Glomerular visceral epithelial cell (primary cell): Measurements from ENCODE around the gene LRRC25.
"Not testable (repeated sequence)": the region's sequence is repeated elsewhere in the genome, so short reads cannot be mapped to it uniquely, and the experiment has no call there.

Source experiments
- DNase-seq: peaks from one replicate; pipeline ENCODE4 v3.0.0-alpha.2; 2016; ENCODE audit errors: extremely low spot score

The LRRC25 gene

DNA sequence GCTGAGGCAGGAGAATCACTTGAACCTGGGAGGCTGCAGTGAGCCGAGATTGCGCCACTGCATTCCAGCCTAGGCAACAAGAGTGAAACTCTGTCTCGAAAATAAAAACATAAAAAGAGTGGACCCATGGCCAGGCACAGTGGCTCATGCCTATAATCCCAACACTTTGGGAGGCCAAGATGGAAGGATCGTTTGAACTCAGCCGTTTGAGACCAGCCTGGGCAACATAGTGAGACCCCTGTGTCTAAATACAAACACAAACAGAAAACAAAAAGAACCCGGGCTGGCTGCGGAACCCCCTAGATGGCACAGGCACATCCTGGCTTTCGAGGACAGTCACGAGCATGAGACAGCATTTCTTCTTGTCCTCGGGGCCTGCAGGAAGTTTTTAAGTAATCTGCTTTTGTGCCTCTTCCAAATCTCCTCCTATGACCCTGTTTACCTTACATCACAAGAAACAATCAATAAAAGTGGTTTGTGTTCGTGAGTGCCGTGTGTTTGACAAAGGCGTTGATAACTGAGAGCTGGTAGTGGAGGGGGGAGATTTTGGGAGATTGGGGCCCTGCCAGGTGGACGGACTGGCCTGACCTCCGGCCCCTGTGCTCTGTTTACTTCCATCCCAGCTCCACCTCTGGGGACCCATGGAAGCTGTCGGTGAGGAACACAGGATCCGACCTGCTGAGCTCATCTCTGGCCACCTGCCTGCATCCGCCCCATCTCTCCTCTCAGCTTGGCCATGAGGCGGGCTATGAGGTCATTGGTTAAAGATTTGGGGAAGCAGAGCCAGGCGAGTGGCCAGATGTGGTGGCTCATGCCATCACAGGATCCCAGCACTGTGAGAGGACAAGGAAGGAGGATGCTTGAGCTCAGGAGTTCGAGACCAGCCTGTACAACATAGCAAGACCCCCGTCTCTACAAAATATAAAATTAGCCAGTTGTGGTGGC, 17.3 kb downstream of the LRRC25 start:
- peak; percentile 95 for DNase-seq

DNA sequence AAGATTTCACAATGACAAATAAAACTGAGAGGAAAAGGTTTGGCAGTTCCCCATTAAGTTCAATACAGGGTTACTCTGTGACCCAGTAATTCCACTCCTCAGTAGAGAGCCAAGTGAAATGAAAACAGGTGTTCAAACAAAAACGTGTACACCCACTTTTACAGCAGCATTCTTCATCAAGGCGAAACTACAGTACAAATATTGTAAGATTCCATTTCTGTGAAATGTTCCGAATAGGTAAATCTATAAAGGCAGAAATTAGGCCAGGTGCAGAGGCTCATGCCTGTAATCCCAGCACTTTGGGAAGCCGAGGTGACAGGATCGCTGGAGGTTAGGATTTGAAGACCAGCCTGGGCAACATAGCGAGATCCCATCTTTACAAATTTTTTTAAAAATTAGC, 20.4 kb downstream of the LRRC25 start:
- DNase-seq, result no peak

DNA sequence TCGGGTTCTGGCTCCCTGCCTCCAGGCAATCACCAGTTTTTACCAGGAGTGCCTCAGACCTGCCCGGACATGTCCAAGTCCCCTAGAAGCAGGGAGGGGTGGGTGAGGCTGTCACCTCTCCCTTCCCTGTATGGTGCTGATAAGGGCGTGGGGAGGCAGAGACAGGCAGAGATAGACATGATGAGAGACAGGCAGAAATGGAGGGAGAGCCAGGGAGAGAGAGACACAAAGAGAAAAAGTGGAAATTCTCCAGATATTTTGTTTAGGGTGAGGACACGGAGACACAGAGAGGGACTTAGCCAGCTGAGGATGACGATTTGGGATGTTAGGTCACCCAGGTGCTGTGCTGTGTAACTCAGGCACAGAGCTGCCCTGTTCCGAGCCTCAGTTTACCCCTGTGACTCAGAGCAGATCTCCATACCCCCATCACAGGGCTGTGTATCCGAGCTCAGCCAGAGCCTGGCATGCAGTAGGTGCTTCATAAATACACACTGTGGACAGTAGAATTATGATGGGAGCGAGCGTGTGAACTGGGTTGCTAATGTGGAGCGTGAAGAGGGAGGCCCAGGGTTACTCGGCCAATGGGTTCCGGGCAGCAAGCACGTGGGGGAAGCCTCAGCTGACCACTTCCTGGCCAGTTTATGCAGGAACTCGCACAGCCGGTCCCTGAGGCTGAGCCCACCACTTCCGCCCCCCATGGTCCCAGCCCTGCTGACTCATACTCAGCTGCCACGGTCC, 23.4 kb downstream of the LRRC25 start:
- DNase-seq, result peak; percentile 99

GRCh38 chr19:18373407-18373891, 24.0 kb downstream of the LRRC25 start:
- DNase-seq, result no peak

DNA sequence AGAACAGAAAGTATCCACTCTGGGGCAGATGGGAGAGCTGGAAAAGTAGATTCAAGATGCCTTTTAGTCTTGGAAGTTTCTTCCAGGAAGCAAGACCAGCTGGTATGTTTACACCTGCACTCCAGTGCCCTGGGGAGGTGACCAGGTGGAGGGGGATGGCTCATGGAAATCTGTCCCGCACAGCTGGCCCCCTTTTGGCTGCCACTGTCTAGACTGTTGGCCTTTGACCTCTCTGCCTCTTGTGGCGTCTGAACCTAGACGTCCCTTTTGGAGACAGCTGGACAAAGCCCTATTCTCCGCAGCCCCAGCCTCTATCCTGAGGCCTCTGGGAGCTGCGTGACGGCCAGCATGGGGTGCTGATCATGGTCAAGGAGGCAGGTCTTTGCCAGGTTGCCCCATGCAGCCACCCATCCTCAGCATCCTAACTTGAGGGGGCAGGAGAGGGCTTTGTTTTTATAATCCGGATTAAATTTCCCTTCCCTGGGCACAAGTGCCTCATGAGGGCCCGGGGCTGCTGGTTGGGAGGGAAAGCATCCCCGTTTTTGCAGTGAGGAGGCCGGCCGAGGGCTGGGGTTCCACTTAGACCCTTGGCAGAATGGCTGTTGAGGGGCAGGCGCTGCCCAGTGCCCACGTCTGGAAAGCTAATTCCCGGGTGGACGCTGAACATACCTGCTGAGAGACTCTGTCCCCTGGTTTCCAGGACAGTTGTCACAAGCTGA, 28.8 kb downstream of the LRRC25 start:
- DNase-seq, result no peak

DNA sequence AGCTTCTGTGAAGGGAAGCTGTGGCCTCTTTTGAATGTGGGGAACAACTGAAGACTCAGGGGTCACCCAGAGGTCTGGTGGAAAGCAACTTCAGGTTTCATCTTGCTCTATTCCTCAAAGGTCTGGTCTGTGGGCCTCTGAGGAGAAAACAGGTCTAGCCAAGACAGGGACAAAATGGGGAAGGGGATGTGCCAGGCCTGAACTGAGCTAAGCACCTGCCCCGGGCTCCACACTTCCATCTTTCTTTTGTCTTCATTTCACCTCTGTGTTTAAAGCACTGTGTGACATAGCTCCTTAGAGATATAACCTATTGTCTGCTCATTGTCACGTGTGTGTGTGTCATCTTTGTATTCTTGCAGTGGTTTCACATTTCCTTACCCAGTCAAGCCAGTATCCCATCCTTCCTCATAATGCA, 31.4 kb downstream of the LRRC25 start:
- DNase-seq, result no peak

DNA sequence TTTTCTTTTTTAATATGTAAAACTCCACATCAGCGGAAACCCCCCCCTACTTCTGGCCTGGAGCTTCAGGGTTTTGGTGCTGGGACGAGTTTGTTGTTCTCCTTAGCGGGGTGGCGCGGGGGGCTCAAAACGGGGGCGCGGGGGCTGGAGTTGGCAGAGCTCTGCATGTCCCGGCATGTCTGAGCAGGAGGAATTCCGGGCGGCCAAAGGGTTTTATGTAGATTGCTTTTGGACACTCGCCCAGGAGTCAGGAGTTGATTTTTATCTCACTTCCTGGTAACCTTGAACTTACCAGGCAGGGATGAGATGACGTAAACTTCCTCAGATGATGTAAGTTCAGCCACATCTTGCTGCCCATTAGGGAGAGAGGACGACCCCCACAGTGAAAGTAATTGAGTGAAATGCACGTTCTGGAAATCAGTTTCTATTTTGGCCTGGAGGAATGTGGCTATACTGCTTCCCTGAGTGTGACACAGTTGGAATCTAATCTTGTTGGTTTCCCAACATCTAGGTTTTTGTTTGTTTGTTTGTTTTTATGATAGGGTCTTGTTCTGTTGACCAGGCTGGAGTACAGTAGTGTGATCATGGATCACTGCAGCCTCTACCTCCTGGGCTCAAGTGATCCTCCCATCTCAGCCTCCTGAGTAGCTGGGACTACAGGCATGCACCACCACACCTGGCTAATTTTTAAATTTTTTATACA, 32.4 kb downstream of the LRRC25 start:
- DNase-seq, result peak; percentile 99

DNA sequence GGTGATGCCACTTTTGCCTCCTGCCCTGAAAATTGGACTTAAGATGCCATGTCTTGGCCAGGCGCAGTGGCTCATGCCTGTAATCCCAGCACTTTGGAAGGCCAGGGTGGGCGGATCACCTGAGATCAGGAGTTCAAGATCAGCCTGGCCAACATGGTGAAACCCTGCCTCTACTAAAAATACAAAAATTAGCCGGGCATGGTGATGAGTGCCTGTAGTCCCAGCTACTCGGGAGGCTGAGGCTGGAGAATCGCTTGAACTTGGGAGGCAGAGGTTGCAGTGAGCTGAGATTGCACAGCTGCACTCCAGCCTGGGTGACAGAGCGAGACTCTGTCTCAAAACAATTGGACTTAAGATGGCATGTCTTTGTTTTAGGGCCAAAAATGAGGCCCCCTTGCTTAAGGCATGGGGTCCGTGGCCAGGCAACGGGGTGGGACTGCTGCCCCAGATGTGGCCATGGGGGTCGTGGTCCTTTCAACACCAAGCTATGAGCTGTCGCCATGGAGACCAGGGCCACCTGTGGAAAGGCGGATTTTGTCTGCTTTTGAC, 33.1 kb downstream of the LRRC25 start:
- not testable (repeated sequence) for DNase-seq

DNA sequence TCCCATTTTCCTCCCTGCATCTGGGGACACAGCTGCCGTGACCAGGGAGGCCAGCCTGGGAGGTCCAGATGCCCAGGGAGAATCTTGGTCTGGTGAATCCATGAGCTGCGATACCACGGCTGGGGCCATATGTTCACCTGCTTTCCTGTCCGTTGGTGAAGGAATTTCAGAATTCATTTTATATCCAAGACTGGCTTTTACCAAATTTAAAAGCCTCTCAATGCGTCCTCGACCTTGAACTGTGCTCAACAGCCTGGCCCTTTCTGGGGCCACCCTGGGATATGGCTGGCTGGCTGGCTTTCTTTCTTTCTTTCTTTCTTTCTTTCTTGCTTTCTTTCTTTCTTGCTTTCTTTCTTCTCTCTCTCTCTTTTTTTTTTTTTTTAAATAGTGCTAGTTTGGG, 33.6 kb downstream of the LRRC25 start:
- no peak for DNase-seq

GRCh38 chr19:18362934-18363542, 34.4 kb downstream of the LRRC25 start:
- DNase-seq, result no peak

- DNase-seq, result no peak
These were observed 35.8 kb downstream of the LRRC25 start for GRCh38 chr19:18361646-18362045.

- DNase-seq, result no peak
These were observed 40.4 kb downstream of the LRRC25 start for GRCh38 chr19:18357041-18357440.

DNA sequence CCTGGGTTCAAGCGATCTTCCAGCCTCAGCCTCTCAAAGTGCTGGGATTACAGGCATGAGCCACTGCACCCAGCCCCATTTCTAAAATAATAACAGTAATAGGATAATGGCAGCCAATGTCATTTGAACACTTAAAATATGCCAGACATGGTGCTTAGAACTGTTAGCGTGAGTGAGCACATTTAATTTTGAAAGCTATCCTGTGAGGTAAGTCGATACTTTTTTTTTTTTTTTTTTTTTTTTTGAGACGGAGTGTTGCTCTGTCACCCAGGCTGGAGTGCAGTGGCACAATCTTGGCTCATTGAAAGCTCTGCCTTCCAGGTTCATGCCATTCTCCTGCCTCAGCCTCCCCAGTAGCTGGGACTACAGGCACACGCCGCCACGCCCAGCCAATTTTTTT, 42.7 kb downstream of the LRRC25 start:
- DNase-seq, result not testable (repeated sequence)

DNA sequence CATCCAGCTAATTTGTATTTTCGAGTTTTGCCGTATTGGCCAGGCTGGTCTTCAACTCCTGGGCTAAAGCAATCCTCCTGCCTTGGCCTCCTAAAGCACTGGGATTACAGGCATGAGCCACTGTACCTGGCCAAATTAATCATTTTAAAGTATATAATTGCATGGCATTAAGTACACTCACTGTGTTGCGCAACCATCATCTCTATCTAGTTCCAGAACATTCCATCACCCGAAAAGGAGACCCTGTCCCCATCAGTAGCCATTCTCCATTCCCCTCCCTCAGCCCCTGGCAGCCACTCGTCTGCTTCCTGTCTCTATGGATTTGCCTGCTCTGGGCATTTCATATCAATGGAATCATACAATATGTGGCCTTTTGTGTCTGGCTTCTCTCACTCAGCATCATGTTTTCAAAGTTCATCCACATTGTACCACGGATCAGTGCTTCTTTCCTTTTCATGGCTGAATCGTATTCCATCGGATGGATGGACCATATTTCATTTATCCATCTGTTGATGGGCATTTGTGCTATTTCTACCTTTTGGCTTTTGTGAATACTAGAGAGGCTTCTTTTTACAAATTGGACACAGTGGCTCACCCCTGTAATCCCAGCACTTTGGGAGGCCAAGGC, 43.9 kb downstream of the LRRC25 start:
- no peak for DNase-seq

DNA sequence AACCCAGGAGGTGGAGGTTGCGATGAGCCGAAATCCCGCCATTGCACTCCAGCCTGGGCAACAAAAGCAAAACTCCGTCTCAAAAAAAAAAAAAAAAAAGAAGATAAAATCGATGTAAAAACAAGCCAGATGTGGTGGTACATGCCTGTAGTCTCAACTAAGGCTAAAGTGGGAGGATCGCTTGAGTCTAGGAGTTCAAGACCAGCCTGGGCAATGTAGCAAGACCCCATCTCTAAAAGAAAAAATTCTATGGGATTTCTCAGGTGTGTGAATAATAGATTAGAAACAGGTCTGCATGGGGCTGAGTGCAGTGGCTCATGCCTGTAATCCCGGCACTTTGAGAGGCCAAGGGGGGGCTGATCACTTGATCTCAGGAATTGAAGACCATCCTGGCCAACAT, 45.9 kb downstream of the LRRC25 start:
- DNase-seq, result no peak

DNA sequence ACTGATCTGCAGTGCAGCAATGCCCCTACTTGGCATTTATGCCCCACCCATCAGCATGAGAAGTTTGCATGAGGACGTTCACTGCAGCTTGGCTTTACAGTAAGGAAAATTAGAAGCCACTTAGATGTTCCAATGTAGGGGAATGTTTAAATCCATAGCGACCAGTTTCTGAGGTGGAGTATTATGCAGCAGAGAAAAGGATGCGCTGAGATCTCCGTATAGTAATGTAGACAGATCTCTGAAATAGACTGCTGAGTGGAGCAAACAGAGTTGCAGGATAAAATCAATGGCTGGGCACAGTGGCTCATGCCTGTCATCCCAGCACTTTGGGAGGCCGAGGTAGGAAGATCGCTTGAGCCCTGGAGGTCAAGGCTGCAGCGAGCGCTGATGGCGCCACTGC, 46.9 kb downstream of the LRRC25 start:
- DNase-seq, result no peak

- DNase-seq, result peak; percentile 67
These were observed 47.8 kb downstream of the LRRC25 start for GRCh38 chr19:18349524-18350128.

DNA sequence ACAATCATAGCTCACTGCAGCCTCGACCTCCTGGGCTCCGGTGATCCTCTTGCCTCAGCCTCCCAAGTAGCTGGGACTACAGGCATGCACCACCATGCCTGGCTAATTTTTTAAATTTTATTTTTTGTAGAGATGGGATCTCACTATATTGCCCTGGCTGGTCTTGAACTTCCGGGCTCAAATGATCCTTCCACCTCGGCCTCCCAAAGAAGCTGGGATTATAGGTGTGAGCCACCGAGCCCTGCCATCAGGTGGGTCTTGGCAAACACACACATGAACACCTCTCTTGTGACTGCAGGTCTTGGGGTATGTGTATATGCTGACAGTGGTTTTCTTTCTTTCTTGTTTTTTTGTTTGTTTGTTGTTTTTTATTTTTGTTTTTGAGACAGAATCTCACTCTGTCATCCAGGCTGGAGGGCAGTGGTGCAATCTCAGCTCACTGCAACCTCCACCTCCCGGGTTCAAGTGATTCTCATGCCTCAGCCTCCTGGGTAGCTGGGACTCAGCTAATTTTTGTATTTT, 48.5 kb downstream of the LRRC25 start:
- DNase-seq, result not testable (repeated sequence)

- no peak for DNase-seq
These were observed 49.3 kb downstream of the LRRC25 start for GRCh38 chr19:18348171-18348570.

GRCh38 chr19:18346091-18346490, 51.3 kb downstream of the LRRC25 start:
- no peak for DNase-seq
